GM12865 (cell line): ENCODE measurements around the gene PTPN12.
A peak's percentile ranks its signal among the peaks of the same experiment; 100 is the strongest.

ENCODE experiments used
- DNase-seq: peaks from one replicate; pipeline ENCODE4 v3.0.0; 2010; ENCODE audit warnings: low read depth
- H3K4me3 ChIP-seq: 2 replicates; pipeline ENCODE4 v1.5.1; 2011; ENCODE audit warnings: mild to moderate bottlenecking, low read depth, low read length, control low read depth
- CTCF ChIP-seq: IDR thresholded peaks from 2 replicates; pipeline ENCODE4 v1.5.1; 2011; ENCODE audit warnings: low read length, control low read depth, low read depth, inconsistent platforms; ENCODE audit not compliant: insufficient read depth; ENCODE audit errors: missing control alignments

PTPN12 gene

GRCh38 chr7:77679608-77680007 is 142.5 kb downstream of the PTPN12 start:
- TF ChIP-seq CTCF = no peak
- DNase-seq = no peak
- no peak overlapping the region for H3K4me3 ChIP-seq

- no peak for DNase-seq
- TF ChIP-seq CTCF = no peak
- H3K4me3 ChIP-seq = no peak overlapping the region
These were observed 143.2 kb downstream of the PTPN12 start for GRCh38 chr7:77680266-77680665.

- no peak for DNase-seq
- no peak overlapping the region for H3K4me3 ChIP-seq
- no peak for TF ChIP-seq CTCF
These were observed 146.9 kb downstream of the PTPN12 start for GRCh38 chr7:77684030-77684429.

GRCh38 chr7:77685233-77685632 is 148.1 kb downstream of the PTPN12 start:
- no peak for DNase-seq
- no peak for TF ChIP-seq CTCF
- H3K4me3 ChIP-seq = no peak overlapping the region

- no peak for DNase-seq
- H3K4me3 ChIP-seq = no peak overlapping the region
- no peak for TF ChIP-seq CTCF
These were observed 150.1 kb downstream of the PTPN12 start for GRCh38 chr7:77687100-77687746.

GRCh38 chr7:77687747-77688144 is 150.7 kb downstream of the PTPN12 start:
- no peak overlapping the region for H3K4me3 ChIP-seq
- DNase-seq = peak; percentile 53
- no peak for TF ChIP-seq CTCF
